Kidney glomerular epithelial cell (primary cell): ENCODE data around the gene FBRSL1.

Experiments used
- DNase-seq: peaks from one replicate; lab custom pipeline; 2025; lab: John Stamatoyannopoulos, UW

Gene FBRSL1

GRCh38 chr12:132558861-132559623 is 69.1 kb downstream of the FBRSL1 start:
- DNase-seq = peak; percentile 63

DNA sequence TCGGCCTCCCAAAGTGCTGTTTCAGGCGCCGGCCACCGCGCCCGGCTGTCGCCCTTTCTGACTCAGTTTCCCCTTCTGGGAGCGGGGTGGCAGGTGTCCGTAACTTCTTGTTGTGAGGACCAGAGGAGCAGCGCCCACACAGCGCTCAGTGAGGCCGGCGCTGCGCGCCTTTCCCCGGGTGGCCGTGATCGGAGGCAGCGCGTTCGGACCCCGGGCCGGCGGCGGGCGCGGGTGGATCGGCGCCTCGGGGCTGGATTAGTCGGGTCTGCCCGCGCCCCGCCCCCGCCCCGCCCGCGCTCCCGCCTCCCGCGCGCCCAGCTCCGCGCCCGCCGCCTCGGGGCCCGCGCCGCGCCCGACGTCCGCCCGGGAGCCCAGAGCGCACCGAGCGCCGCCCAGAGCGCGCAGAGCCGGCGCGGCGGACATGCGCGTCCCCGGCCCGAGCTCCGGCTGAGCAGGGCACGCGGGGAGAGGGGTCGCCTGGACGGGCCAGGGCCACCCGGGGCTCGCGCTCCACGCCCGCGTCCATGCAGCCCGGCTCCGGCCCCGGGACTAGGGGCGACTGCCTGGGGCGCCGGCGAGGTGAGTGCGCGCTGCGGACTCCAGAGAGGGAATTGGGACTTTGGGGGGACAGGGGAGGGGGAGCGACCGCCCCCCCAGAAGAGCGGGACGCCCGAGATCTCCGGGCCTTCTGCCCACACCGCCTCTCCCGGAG is 69.9 kb downstream of the FBRSL1 start:
- DNase-seq = peak; percentile 10

DNA sequence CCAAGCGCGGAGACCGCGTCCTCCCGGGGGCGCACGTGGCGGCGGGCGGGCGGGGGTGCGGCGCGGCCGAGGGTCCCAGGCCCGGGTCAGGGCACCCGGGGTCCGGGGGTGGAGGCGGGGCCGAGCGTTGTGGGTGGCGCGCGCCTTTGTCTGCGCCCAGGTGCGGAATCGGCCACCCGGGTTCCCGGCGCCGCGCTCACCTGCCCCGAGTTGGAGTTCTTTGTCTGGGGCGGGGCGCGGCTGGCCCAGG is 70.3 kb downstream of the FBRSL1 start:
- DNase-seq = peak; percentile 6

- peak; percentile 24 for DNase-seq
These were observed 70.9 kb downstream of the FBRSL1 start for GRCh38 chr12:132560614-132561426.
